ENCODE results near the gene SHC4. TPM values are rescaled to one million over a fixed set of nuclear protein-coding genes. Genes with fewer than 3 reads are reported as not detected.
A peak's percentile ranks its signal among the peaks of the same experiment; 100 is the strongest.

The SHC4 gene
- total RNA-seq, 1 experiment from 2014 or later: 0.63 TPM

DNA sequence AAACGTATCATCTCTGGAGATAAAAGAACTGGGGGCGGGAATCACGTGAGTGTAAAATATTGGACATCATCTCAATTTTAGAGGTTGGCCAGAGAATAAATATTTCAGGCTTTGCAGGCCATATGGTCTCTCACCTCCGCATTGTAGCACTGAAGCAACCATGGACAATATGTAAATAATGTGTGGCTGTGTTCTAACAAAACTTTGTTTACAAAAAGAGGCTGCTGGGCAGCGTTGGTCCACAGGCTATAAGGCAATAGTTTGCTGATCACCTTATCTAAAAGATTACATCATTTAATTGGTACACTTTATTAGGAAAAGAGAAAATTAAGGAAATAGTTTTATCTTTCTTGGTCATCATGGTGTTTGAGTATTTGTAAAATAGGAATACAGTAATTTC is 22.5 kb upstream of the SHC4 start:
- Mint-ChIP-seq H3K4me3 (no peak overlapping the region), H3K27ac (no peak overlapping the region), H3K36me3 (peaks cover 7% of the 10 kb centered on the region; the same call in 1 of the 2 replicates), H3K4me1 (peaks cover 15% of the 10 kb centered on the region), H3K27me3 (ENCODE audit: low read depth) (no peaks in the 10 kb centered on the region), H3K9me3 (no peaks in the 10 kb centered on the region)
- ATAC-seq (no peak), DNase-seq (ENCODE audit: low spot score) (no peak)
- TF ChIP-seq FOXK1 (CRISPR knock-in tag; IDR thresholded peaks at IDR 0.05) (no peak), ZNF671 (CRISPR knock-in tag; IDR thresholded peaks at IDR 0.05) (no peak)
- TF ChIP-seq, protein P1, sequence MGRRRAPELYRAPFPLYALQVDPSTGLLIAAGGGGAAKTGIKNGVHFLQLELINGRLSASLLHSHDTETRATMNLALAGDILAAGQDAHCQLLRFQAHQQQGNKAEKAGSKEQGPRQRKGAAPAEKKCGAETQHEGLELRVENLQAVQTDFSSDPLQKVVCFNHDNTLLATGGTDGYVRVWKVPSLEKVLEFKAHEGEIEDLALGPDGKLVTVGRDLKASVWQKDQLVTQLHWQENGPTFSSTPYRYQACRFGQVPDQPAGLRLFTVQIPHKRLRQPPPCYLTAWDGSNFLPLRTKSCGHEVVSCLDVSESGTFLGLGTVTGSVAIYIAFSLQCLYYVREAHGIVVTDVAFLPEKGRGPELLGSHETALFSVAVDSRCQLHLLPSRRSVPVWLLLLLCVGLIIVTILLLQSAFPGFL (CRISPR knock-in tag; IDR thresholded peaks at IDR 0.05; ENCODE audit: borderline replicate concordance): no peak
- TF ChIP-seq, protein P2, sequence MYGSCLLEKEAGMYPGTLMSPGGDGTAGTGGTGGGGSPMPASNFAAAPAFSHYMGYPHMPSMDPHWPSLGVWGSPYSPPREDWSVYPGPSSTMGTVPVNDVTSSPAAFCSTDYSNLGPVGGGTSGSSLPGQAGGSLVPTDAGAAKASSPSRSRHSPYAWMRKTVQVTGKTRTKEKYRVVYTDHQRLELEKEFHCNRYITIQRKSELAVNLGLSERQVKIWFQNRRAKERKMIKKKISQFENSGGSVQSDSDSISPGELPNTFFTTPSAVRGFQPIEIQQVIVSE (CRISPR knock-in tag; IDR thresholded peaks at IDR 0.05; ENCODE audit: borderline replicate concordance): no peak
- ChIA-PET POLR2A (no interaction called here), CTCF (interaction anchor here (1.6 to 4.0 kb wide), 3 partner anchors 10 to 124 kb away, joined by 7 to 46 read pairs (median 7); partner anchors contain the start of gene SHC4)

DNA sequence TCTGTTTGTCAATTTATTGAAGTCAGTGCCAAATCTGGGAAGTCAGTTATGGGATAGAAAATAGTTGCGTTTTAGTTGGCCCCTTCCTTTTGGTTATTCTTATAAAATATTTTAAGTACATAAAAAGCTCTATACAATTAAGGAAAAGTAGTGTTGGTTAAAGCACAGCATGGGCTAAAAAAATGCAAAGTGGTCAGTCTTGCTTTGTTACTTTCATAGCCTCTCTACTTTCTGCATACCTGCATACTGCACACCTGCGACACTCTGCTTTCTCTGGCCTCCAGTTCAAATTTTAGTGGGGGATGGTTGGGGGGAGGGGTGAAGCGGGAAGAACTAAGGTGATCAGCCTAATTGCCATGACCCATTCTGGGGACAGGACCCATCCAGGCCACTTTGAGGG is 21.8 kb upstream of the SHC4 start:
- TF ChIP-seq GRHL2 (CRISPR knock-in tag; IDR thresholded peaks at IDR 0.05; ENCODE audit: insufficient replicate concordance, severe bottlenecking): no peak
- TF ChIP-seq NR2C2 (CRISPR knock-in tag; IDR thresholded peaks at IDR 0.05): no peak
- TF ChIP-seq ZNF317 (CRISPR knock-in tag; IDR thresholded peaks at IDR 0.05; ENCODE audit: borderline replicate concordance, low read depth): no peak
- TF ChIP-seq GTF2I (CRISPR knock-in tag; conservative IDR thresholded peaks at IDR 0.05): no peak
- no peak for TF ChIP-seq JAZF1 (CRISPR knock-in tag; IDR thresholded peaks at IDR 0.05)
- no peak for TF ChIP-seq ZNF138 (CRISPR knock-in tag; conservative IDR thresholded peaks at IDR 0.05)
- no peak for TF ChIP-seq ZNF416 (CRISPR knock-in tag; IDR thresholded peaks at IDR 0.05)
- Mint-ChIP-seq H3K27me3 (ENCODE audit: low read depth) (no peaks in the 10 kb centered on the region), H3K27ac (0 out of 2 replicates have a peak overlapping the region, but pooled peaks have one; percentile 19), H3K9me3 (no peaks in the 10 kb centered on the region), H3K4me1 (peaks cover 15% of the 10 kb centered on the region), H3K36me3 (peaks cover 5% of the 10 kb centered on the region; the same call in 1 of the 2 replicates), H3K4me3 (no peak overlapping the region)
- DNase-seq (ENCODE audit: low spot score): no peak
- POLR2A ChIA-PET: interaction anchor here (1.0 kb wide), 1 partner anchor 10 kb away, joined by 3 read pairs; no protein-coding TSS in a partner anchor
- CTCF ChIA-PET: interaction anchor here (1.6 to 4.0 kb wide), 3 partner anchors 10 to 32 kb away, joined by 5 to 46 read pairs (median 7); partner anchors contain the start of gene SHC4
- ATAC-seq: no peak

DNA sequence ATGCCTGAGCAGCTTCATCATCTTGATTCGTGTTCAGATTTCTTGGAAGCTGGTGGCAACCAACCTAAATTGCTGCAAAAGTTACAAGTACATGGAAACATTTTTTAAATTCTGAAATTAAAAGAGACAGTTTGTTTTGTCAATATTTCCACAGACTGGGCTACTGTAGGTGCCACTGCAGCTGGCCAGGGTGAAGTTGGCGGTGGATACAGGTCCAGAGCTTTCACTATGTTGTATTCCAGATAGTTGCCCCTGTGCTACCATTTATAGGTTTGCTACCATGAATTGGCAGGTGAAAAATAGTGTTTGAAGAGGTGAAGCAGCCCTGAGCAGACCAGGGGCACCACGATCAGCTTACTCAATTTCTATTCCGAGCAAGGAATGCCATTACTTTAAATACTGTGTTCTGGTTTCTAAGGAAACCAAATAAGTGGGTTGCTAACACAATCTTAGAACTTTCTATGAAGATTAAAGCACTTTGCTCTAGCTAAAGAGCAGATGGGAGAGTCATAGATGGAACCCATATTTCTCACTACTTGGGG is 21.2 kb upstream of the SHC4 start:
- Mint-ChIP-seq H3K36me3 (no peaks in the 10 kb centered on the region), H3K27me3 (ENCODE audit: low read depth) (no peaks in the 10 kb centered on the region), H3K4me3 (no peak overlapping the region), H3K4me1 (peaks cover 15% of the 10 kb centered on the region), H3K27ac (peak overlapping the region; percentile 70; the same call in 1 of the 2 replicates), H3K9me3 (no peaks in the 10 kb centered on the region)
- ATAC-seq: no peak
- DNase-seq (ENCODE audit: low spot score): no peak
- ChIA-PET POLR2A (interaction anchor here (1.0 kb wide), 1 partner anchor 9 kb away, joined by 3 read pairs; no protein-coding TSS in a partner anchor), CTCF (interaction anchor here (1.4 to 4.0 kb wide), 3 partner anchors 9 to 123 kb away, joined by 4 to 46 read pairs (median 5); no protein-coding TSS in a partner anchor)
- TF ChIP-seq, protein P3, sequence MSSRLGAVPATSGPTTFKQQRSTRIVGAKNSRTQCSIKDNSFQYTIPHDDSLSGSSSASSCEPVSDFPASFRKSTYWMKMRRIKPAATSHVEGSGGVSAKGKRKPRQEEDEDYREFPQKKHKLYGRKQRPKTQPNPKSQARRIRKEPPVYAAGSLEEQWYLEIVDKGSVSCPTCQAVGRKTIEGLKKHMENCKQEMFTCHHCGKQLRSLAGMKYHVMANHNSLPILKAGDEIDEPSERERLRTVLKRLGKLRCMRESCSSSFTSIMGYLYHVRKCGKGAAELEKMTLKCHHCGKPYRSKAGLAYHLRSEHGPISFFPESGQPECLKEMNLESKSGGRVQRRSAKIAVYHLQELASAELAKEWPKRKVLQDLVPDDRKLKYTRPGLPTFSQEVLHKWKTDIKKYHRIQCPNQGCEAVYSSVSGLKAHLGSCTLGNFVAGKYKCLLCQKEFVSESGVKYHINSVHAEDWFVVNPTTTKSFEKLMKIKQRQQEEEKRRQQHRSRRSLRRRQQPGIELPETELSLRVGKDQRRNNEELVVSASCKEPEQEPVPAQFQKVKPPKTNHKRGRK (CRISPR knock-in tag; IDR thresholded peaks at IDR 0.05; ENCODE audit: borderline replicate concordance): no peak

DNA sequence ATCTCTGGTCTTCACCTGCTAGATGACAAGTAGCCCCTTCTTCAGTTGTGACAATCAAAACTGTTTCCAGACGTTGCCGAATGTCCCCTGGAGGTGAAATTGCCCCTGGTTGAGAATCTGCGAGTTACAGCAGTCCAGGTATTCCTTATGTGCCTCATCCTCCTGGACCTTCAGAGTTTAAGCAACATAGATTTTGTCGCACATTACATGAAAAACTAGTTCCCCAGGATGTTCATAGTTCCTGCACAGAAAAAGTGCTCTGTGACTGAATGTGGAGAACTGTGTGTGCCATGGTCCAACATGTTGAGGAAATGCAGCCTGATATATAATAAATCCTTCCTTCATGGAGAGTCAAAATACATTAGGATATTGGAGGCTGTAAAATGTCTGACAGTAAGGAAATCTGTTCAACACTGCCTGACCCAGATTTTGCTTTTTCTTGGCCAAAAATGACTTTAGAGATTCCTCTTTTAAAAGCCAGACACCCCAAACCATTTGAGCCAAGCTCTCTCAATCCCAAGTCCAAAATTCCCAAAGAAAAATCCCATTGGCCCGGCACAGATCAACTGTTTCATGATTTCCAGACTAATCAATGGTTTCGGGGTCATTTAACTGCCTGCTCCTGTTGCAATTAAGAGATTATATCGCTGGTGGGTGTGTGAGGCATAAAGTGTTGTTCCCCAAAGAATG is 20.4 kb upstream of the SHC4 start:
- Mint-ChIP-seq H3K36me3 (no peaks in the 10 kb centered on the region), H3K27ac (no peak overlapping the region), H3K4me1 (peaks cover 15% of the 10 kb centered on the region), H3K4me3 (no peak overlapping the region), H3K27me3 (ENCODE audit: low read depth) (no peaks in the 10 kb centered on the region), H3K9me3 (no peaks in the 10 kb centered on the region)
- ATAC-seq (no peak), DNase-seq (ENCODE audit: low spot score) (no peak)
- ChIA-PET POLR2A (no interaction called here), CTCF (interaction anchor here (1.4 to 4.0 kb wide), 3 partner anchors 8 to 122 kb away, joined by 4 to 46 read pairs (median 5); no protein-coding TSS in a partner anchor)
- TF ChIP-seq, protein P4, sequence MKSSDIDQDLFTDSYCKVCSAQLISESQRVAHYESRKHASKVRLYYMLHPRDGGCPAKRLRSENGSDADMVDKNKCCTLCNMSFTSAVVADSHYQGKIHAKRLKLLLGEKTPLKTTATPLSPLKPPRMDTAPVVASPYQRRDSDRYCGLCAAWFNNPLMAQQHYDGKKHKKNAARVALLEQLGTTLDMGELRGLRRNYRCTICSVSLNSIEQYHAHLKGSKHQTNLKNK (CRISPR knock-in tag; IDR thresholded peaks at IDR 0.05): no peak
- TF ChIP-seq EMX1 (CRISPR knock-in tag; IDR thresholded peaks at IDR 0.05): no peak
- TF ChIP-seq, protein P5, sequence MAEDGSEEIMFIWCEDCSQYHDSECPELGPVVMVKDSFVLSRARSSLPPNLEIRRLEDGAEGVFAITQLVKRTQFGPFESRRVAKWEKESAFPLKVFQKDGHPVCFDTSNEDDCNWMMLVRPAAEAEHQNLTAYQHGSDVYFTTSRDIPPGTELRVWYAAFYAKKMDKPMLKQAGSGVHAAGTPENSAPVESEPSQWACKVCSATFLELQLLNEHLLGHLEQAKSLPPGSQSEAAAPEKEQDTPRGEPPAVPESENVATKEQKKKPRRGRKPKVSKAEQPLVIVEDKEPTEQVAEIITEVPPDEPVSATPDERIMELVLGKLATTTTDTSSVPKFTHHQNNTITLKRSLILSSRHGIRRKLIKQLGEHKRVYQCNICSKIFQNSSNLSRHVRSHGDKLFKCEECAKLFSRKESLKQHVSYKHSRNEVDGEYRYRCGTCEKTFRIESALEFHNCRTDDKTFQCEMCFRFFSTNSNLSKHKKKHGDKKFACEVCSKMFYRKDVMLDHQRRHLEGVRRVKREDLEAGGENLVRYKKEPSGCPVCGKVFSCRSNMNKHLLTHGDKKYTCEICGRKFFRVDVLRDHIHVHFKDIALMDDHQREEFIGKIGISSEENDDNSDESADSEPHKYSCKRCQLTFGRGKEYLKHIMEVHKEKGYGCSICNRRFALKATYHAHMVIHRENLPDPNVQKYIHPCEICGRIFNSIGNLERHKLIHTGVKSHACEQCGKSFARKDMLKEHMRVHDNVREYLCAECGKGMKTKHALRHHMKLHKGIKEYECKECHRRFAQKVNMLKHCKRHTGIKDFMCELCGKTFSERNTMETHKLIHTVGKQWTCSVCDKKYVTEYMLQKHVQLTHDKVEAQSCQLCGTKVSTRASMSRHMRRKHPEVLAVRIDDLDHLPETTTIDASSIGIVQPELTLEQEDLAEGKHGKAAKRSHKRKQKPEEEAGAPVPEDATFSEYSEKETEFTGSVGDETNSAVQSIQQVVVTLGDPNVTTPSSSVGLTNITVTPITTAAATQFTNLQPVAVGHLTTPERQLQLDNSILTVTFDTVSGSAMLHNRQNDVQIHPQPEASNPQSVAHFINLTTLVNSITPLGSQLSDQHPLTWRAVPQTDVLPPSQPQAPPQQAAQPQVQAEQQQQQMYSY (CRISPR knock-in tag; IDR thresholded peaks at IDR 0.05): no peak
- TF ChIP-seq SMAD4 (CRISPR knock-in tag; IDR thresholded peaks at IDR 0.05): no peak
- TF ChIP-seq, protein P6, sequence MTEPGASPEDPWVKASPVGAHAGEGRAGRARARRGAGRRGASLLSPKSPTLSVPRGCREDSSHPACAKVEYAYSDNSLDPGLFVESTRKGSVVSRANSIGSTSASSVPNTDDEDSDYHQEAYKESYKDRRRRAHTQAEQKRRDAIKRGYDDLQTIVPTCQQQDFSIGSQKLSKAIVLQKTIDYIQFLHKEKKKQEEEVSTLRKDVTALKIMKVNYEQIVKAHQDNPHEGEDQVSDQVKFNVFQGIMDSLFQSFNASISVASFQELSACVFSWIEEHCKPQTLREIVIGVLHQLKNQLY (CRISPR knock-in tag; IDR thresholded peaks at IDR 0.05): no peak
